ENCODE data around the gene ACAN. TPM values are rescaled to one million over a fixed set of nuclear protein-coding genes. Genes with fewer than 3 reads are reported as not detected.

The ACAN gene
- total and polyA plus RNA-seq, 2 of the 8 experiments (the other 6 are each of a cell fraction or from before 2014, with no cell fraction given), result 0.71 to 0.73 TPM

GRCh38 chr15:88792342-88793282, 10.6 kb upstream of the ACAN start:
- Histone ChIP-seq H2BK15ac (ENCODE audit: low read length) (peak overlapping the region; percentile 95; the same call in 1 of the 2 replicates), H4K5ac (ENCODE audit: insufficient read length, low read depth, low read length) (no peak overlapping the region), H3K23me2 (ENCODE audit: low read depth, low read length) (no peaks in the 10 kb centered on the region), H3K4me2 (ENCODE audit: insufficient read depth in 1 of 2, low read depth in 2 of 2, low read length in 2 of 2) (peak overlapping the region; percentile 51 to 56), H4K91ac (replicated peaks; ENCODE audit: insufficient read length, low read length) (peak overlapping the region; percentile 20), H3K27ac (ENCODE audit: low read depth, low read length) (no peak overlapping the region), H2AK5ac (ENCODE audit: low read depth, low read length) (no peak overlapping the region; the same call in 1 of the 2 replicates), H3K56ac (replicated peaks; ENCODE audit: insufficient read length, low read depth, low read length) (no peak overlapping the region), H3K27me3 (replicated peaks in 1 of 4; ENCODE audit: control insufficient read depth in 3 of 4, extremely low read depth in 1 of 4, insufficient read depth in 3 of 4, low read length in 3 of 4) (peaks cover 0 to 9% (median 1%) of the 10 kb centered on the region in 4 experiments; a peak in 3 of 7 replicates), H3K79me1 (ENCODE audit: low read depth, low read length) (no peaks in the 10 kb centered on the region), H3K79me2 (ENCODE audit: control insufficient read depth in 1 of 2, insufficient read depth in 2 of 2, low read length in 2 of 2) (no peaks in the 10 kb centered on the region), H4K8ac (ENCODE audit: extremely low read depth, insufficient read depth, low read length) (no peak overlapping the region), H3K9me3 (ENCODE audit: insufficient read depth in 2 of 2, low read depth in 1 of 2, low read length in 1 of 2) (no peaks in the 10 kb centered on the region), H3K18ac (ENCODE audit: extremely low read depth, low read length) (peak overlapping the region; percentile 17; the same call in 1 of the 2 replicates), H3K23ac (ENCODE audit: insufficient read length) (no peak overlapping the region), H3K4me1 (replicated peaks in 1 of 4; ENCODE audit: control insufficient read depth in 3 of 4, insufficient read depth in 4 of 4, low read length in 3 of 4) (peaks cover 6 to 10% (median 6%) of the 10 kb centered on the region in 4 experiments), H2BK5ac (ENCODE audit: low read depth, low read length) (no peak overlapping the region), H2BK120ac (replicated peaks; ENCODE audit: low read depth, low read length) (no peak overlapping the region), H2AFZ (ENCODE audit: low read length) (0 out of 2 replicates have a peak overlapping the region, but pooled peaks have one; percentile 11), H2BK20ac (ENCODE audit: low read length) (peak overlapping the region; percentile 24; the same call in 1 of the 2 replicates), H3K4me3 (ENCODE audit: extremely low read depth in 1 of 4, insufficient read depth in 2 of 4, low read depth in 3 of 4, low read length in 4 of 4) (peak overlapping the region in 1 of 4 experiments; percentile 33; a peak in 2 of 8 replicates), H3K14ac (ENCODE audit: insufficient read length) (no peak overlapping the region), H4K20me1 (replicated peaks in 1 of 2; ENCODE audit: control insufficient read depth in 1 of 2, insufficient read depth in 2 of 2, low read length in 2 of 2) (no peaks in the 10 kb centered on the region), H2BK12ac (ENCODE audit: low read depth, low read length) (peak overlapping the region; percentile 88), H3K4ac (replicated peaks; ENCODE audit: insufficient read length, low read depth, low read length) (no peak overlapping the region), H3K36me3 (ENCODE audit: control insufficient read depth in 2 of 4, insufficient read depth in 4 of 4, low read length in 3 of 4) (no peaks in the 10 kb centered on the region), H3K9ac (replicated peaks in 1 of 4; ENCODE audit: extremely low read depth in 1 of 4, low read depth in 3 of 4, low read length in 3 of 4) (no peak overlapping the region)
- DNase-seq (ENCODE audit: low read depth in 1 of 2, low spot score in 2 of 2) (no peak), FAIRE-seq (no peak)
- WGBS, 2 experiments (ENCODE audit: extremely low coverage in 1 of 2, insufficient coverage in 1 of 2, insufficient read length in 1 of 2, insufficient replicate concordance in 2 of 2, low coverage in 1 of 2, low lambda C conversion rate in 2 of 2, missing lambda C conversion rate in 1 of 2), result 49% methylated on average over 22 of the region's 22 CpGs; no CpG with 5 or more reads in 1 of the 2 experiments
- ChIA-PET CTCF (ENCODE audit: partially characterized antibody) (interaction anchor here (0.6 to 2.5 kb wide), 7 partner anchors 9 to 177 kb away, joined by 3 to 13 read pairs (median 4); partner anchors contain the start of gene ACAN), POLR2A (ENCODE audit: partially characterized antibody) (interaction anchor here (1.0 to 1.1 kb wide), 2 partner anchors 10 to 27 kb away, joined by 3 to 5 read pairs; no protein-coding TSS in a partner anchor)
- TF ChIP-seq RNF2 (IDR thresholded peaks at IDR 0.05; ENCODE audit: borderline replicate concordance, low read depth, low read length, missing control alignments, poor library complexity, severe bottlenecking) (no peak), SIN3A (conservative IDR thresholded peaks at IDR 0.05 in 1 of 2, IDR thresholded peaks at IDR 0.05 in 1 of 2; ENCODE audit: low read depth in 1 of 2, low read length in 2 of 2) (0 out of 4 replicates have a peak, but pooled peaks of 1 of the 2 experiments have one; percentile 36), CTCF (IDR thresholded peaks at IDR 0.05; ENCODE audit: control extremely low read depth in 1 of 3, insufficient read depth in 1 of 3, low read depth in 1 of 3, low read length in 3 of 3) (peak in 1 of 3 experiments; percentile 8; a peak in 1 of 4 replicates), TEAD4 (IDR thresholded peaks at IDR 0.05; ENCODE audit: low read depth, low read length) (peak; percentile 46; the same call in 1 of the 2 replicates)
